ENCODE data around the gene MEIS2.
A peak's percentile ranks its signal among the peaks of the same experiment; 100 is the strongest.

Gene MEIS2

DNA sequence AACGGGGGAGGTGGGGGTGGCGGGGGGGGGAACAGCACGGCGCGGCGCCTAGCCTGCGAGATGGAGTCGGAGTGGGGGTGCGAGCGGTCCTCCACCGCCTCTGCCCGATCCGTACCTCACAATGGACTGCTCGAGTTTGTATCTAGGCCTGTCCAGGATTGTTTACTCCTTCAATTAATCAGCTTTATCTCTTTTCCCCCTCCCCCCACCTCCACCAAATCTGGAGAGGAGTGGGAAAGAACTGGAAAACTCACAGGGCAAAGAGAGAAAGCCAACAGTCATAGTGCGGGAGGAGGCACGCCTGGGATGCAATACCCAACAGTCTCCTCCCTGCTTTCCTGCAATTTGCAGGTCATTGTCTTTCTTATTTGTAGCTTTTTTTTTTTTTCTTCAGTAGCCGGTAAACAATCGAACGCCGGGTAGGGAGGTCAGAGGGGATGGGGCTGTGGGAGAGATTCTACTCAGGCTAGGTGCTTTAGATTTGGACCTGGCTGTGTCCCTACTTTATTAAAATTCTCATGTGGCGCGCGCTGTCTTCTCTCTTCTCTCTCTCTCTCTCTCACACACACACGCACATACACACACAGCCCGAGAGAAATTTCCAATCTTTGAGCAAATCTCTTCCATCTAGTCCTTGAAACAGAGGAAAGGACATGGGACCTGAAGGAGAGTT is 6.9 kb upstream of the MEIS2 start:
- no peak overlapping the region for H2AFZ ChIP-seq (ENCODE audit: insufficient read depth, low read length, poor library complexity)
- no peaks in the 10 kb centered on the region for H3K9me3 ChIP-seq (ENCODE audit: insufficient read depth, low read depth, low read length)
- no peaks in the 10 kb centered on the region for H3K79me1 ChIP-seq (ENCODE audit: low read length)
- H3K4me2 ChIP-seq (ENCODE audit: low read length) = peak overlapping the region; percentile 28
- no peak overlapping the region for H3K9ac ChIP-seq (ENCODE audit: low read length)
- H3K36me3 ChIP-seq (ENCODE audit: control insufficient read depth in 1 of 2, insufficient read depth in 2 of 2, low read length in 2 of 2) = no peaks in the 10 kb centered on the region
- H4K8ac ChIP-seq (ENCODE audit: low read depth, low read length) = no peak overlapping the region
- H3K79me2 ChIP-seq (ENCODE audit: control insufficient read depth, insufficient read depth, low read length, poor library complexity) = no peaks in the 10 kb centered on the region
- no peak overlapping the region for H4K12ac ChIP-seq (ENCODE audit: low read depth, low read length)
- no CpG with 5 or more reads among the region's 25 CpGs for WGBS (ENCODE audit: extremely low coverage, insufficient coverage, insufficient read length)
- H2BK120ac ChIP-seq (ENCODE audit: insufficient read depth, low read length, poor library complexity) = no peak overlapping the region
- no peak overlapping the region for H3K4me3 ChIP-seq (ENCODE audit: low read depth, low read length)
- no peak for DNase-seq
- no peak overlapping the region for H3K14ac ChIP-seq (ENCODE audit: low read length)
- H3K27ac ChIP-seq (ENCODE audit: low read depth, low read length) = no peak overlapping the region
- no peak overlapping the region for H3K18ac ChIP-seq (ENCODE audit: low read length)
- H2BK12ac ChIP-seq (ENCODE audit: low read length) = no peak overlapping the region
- H3K23ac ChIP-seq (ENCODE audit: low read length) = no peak overlapping the region
- peaks cover 31% of the 10 kb centered on the region for H3K27me3 ChIP-seq (ENCODE audit: insufficient read depth, low read length)
- no peak overlapping the region for H2BK5ac ChIP-seq (ENCODE audit: low read depth, low read length, poor library complexity)
- H3K4ac ChIP-seq (ENCODE audit: low read depth, low read length) = no peak overlapping the region
- H2AK5ac ChIP-seq (ENCODE audit: low read length) = no peak overlapping the region
- H3K4me1 ChIP-seq (ENCODE audit: control insufficient read depth in 1 of 2, insufficient read depth in 2 of 2, low read length in 2 of 2) = peaks cover 0 to 10% of the 10 kb centered on the region in 2 experiments
- no peak overlapping the region for H4K91ac ChIP-seq (ENCODE audit: low read depth, low read length)

DNA sequence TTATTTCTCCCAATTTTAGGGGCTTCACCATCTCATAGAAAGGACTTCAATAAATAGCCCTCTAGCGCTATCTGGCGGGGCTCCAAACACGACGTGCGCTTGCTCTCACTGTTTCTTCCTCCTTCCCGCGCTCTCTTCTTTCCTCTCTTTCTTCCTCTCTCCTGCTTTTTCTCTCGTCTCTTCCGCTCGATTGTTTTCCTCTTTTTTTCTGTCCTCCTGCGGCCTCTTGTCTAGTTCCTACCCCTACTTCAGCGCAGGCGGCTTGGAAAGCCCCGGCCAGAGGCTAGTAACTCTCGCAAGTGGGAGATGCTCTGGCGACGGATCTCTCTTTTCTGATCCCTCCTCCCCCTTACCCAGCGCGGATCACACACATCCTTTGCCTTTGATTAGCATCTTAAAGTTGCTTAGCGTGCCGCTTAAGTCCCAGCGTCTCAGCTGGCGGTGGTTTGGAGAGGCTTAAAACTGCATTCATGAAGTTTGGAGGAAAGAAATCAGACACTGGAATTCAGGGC is 6.2 kb upstream of the MEIS2 start:
- H2BK5ac ChIP-seq (ENCODE audit: low read depth, low read length, poor library complexity) = no peak overlapping the region
- no peak overlapping the region for H2AFZ ChIP-seq (ENCODE audit: insufficient read depth, low read length, poor library complexity)
- peaks cover 2% of the 10 kb centered on the region for H3K79me1 ChIP-seq (ENCODE audit: low read length)
- DNase-seq = peak in 1 of 2 donors; percentile 35
- H3K9ac ChIP-seq (ENCODE audit: low read length) = no peak overlapping the region
- no peaks in the 10 kb centered on the region for H3K9me3 ChIP-seq (ENCODE audit: insufficient read depth, low read depth, low read length)
- no peak overlapping the region for H3K4ac ChIP-seq (ENCODE audit: low read depth, low read length)
- H2BK120ac ChIP-seq (ENCODE audit: insufficient read depth, low read length, poor library complexity) = no peak overlapping the region
- H2BK12ac ChIP-seq (ENCODE audit: low read length) = no peak overlapping the region
- no peak overlapping the region for H3K23ac ChIP-seq (ENCODE audit: low read length)
- no peak overlapping the region for H3K18ac ChIP-seq (ENCODE audit: low read length)
- no peaks in the 10 kb centered on the region for H3K36me3 ChIP-seq (ENCODE audit: control insufficient read depth in 1 of 2, insufficient read depth in 2 of 2, low read length in 2 of 2)
- no peaks in the 10 kb centered on the region for H3K79me2 ChIP-seq (ENCODE audit: control insufficient read depth, insufficient read depth, low read length, poor library complexity)
- H3K27ac ChIP-seq (ENCODE audit: low read depth, low read length) = no peak overlapping the region
- no peak overlapping the region for H4K12ac ChIP-seq (ENCODE audit: low read depth, low read length)
- H2AK5ac ChIP-seq (ENCODE audit: low read length) = no peak overlapping the region
- peaks cover 0 to 10% of the 10 kb centered on the region in 2 experiments for H3K4me1 ChIP-seq (ENCODE audit: control insufficient read depth in 1 of 2, insufficient read depth in 2 of 2, low read length in 2 of 2)
- peaks cover 31% of the 10 kb centered on the region for H3K27me3 ChIP-seq (ENCODE audit: insufficient read depth, low read length)
- H3K14ac ChIP-seq (ENCODE audit: low read length) = no peak overlapping the region
- H4K8ac ChIP-seq (ENCODE audit: low read depth, low read length) = no peak overlapping the region
- H3K4me3 ChIP-seq (ENCODE audit: low read depth, low read length) = no peak overlapping the region
- H4K91ac ChIP-seq (ENCODE audit: low read depth, low read length) = no peak overlapping the region
- peak overlapping the region; percentile 49 for H3K4me2 ChIP-seq (ENCODE audit: low read length)
- WGBS (ENCODE audit: extremely low coverage, insufficient coverage, insufficient read length) = no CpG with 5 or more reads among the region's 23 CpGs

DNA sequence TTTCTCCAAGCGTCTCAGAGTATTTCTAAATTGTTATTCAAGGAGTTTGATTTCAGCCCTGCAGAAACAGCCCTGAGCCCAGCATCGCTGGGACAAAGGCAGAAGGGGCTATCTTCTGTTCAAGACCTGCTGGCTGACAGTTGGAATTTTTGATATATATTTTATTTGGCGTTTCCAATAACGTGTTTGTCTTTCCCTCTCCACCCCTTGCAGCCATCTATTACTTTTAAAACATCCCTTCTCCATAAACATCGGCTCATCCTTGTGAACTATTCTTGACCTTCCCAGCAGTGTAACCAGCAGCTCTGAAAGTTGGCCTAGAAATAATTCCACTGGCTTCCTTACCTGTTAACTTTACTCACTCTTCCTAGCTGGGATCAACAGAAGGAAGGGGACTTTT is 5.5 kb upstream of the MEIS2 start:
- Histone ChIP-seq H3K79me2 (ENCODE audit: control insufficient read depth, insufficient read depth, low read length, poor library complexity) (peaks cover 2% of the 10 kb centered on the region), H3K27ac (ENCODE audit: low read depth, low read length) (no peak overlapping the region), H3K4me1 (ENCODE audit: control insufficient read depth in 1 of 2, insufficient read depth in 2 of 2, low read length in 2 of 2) (peaks cover 0 to 7% of the 10 kb centered on the region in 2 experiments), H3K18ac (ENCODE audit: low read length) (no peak overlapping the region), H2BK5ac (ENCODE audit: low read depth, low read length, poor library complexity) (no peak overlapping the region), H3K27me3 (ENCODE audit: insufficient read depth, low read length) (peaks cover 31% of the 10 kb centered on the region), H4K8ac (ENCODE audit: low read depth, low read length) (no peak overlapping the region), H3K14ac (ENCODE audit: low read length) (no peak overlapping the region), H3K4me2 (ENCODE audit: low read length) (no peak overlapping the region), H3K79me1 (ENCODE audit: low read length) (peaks cover 8% of the 10 kb centered on the region), H4K12ac (ENCODE audit: low read depth, low read length) (no peak overlapping the region), H3K4ac (ENCODE audit: low read depth, low read length) (no peak overlapping the region), H4K91ac (ENCODE audit: low read depth, low read length) (no peak overlapping the region), H2BK120ac (ENCODE audit: insufficient read depth, low read length, poor library complexity) (no peak overlapping the region), H3K23ac (ENCODE audit: low read length) (no peak overlapping the region), H2AK5ac (ENCODE audit: low read length) (no peak overlapping the region), H3K9ac (ENCODE audit: low read length) (no peak overlapping the region), H3K4me3 (ENCODE audit: low read depth, low read length) (no peak overlapping the region), H3K9me3 (ENCODE audit: insufficient read depth, low read depth, low read length) (no peaks in the 10 kb centered on the region), H3K36me3 (ENCODE audit: control insufficient read depth in 1 of 2, insufficient read depth in 2 of 2, low read length in 2 of 2) (no peaks in the 10 kb centered on the region), H2BK12ac (ENCODE audit: low read length) (no peak overlapping the region), H2AFZ (ENCODE audit: insufficient read depth, low read length, poor library complexity) (no peak overlapping the region)
- no peak for DNase-seq
- WGBS (ENCODE audit: extremely low coverage, insufficient coverage, insufficient read length) = no CpG with 5 or more reads among the region's 5 CpGs

DNA sequence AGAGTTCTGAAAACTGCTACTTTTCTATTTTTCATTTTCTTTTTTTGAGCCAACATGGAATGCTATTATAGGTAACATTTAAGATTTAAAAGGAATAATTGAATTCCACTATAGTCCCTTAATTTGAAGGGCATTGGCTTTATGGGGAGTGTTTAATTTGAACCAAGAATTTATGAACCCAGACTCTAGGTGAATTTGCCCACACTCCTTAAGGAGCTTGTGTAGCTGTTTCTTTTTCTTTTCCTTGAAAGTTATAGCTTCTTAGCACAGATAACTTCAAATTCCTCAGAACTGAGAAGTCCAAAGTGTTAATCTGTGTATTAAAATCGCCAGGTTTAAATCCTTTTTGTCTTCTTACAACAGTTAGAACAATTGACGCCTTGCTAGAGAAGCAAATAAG is 4.7 kb upstream of the MEIS2 start:
- Histone ChIP-seq H3K27ac (ENCODE audit: low read depth, low read length) (no peak overlapping the region), H3K79me2 (ENCODE audit: control insufficient read depth, insufficient read depth, low read length, poor library complexity) (peaks cover 4% of the 10 kb centered on the region), H3K23ac (ENCODE audit: low read length) (no peak overlapping the region), H3K36me3 (ENCODE audit: control insufficient read depth in 1 of 2, insufficient read depth in 2 of 2, low read length in 2 of 2) (no peaks in the 10 kb centered on the region), H4K91ac (ENCODE audit: low read depth, low read length) (no peak overlapping the region), H4K8ac (ENCODE audit: low read depth, low read length) (no peak overlapping the region), H2AFZ (ENCODE audit: insufficient read depth, low read length, poor library complexity) (no peak overlapping the region), H3K9ac (ENCODE audit: low read length) (no peak overlapping the region), H3K18ac (ENCODE audit: low read length) (no peak overlapping the region), H3K9me3 (ENCODE audit: insufficient read depth, low read depth, low read length) (no peaks in the 10 kb centered on the region), H2BK5ac (ENCODE audit: low read depth, low read length, poor library complexity) (no peak overlapping the region), H4K12ac (ENCODE audit: low read depth, low read length) (no peak overlapping the region), H3K4me3 (ENCODE audit: low read depth, low read length) (no peak overlapping the region), H2BK120ac (ENCODE audit: insufficient read depth, low read length, poor library complexity) (no peak overlapping the region), H3K4ac (ENCODE audit: low read depth, low read length) (no peak overlapping the region), H3K4me1 (ENCODE audit: control insufficient read depth in 1 of 2, insufficient read depth in 2 of 2, low read length in 2 of 2) (peaks cover 0 to 4% of the 10 kb centered on the region in 2 experiments), H3K14ac (ENCODE audit: low read length) (no peak overlapping the region), H3K4me2 (ENCODE audit: low read length) (no peak overlapping the region), H2AK5ac (ENCODE audit: low read length) (no peak overlapping the region), H3K79me1 (ENCODE audit: low read length) (peaks cover 14% of the 10 kb centered on the region), H2BK12ac (ENCODE audit: low read length) (no peak overlapping the region), H3K27me3 (ENCODE audit: insufficient read depth, low read length) (peaks cover 31% of the 10 kb centered on the region)
- no CpG with 5 or more reads among the region's 2 CpGs for WGBS (ENCODE audit: extremely low coverage, insufficient coverage, insufficient read length)
- DNase-seq = no peak
